ENCODE measurements around the gene MDFIC. TPM values are rescaled to one million over a fixed set of nuclear protein-coding genes. Genes with fewer than 3 reads are reported as not detected.

The MDFIC gene
- polyA plus RNA-seq, 1 donor (not counting 4 experiments of a cell fraction or from before 2014, with no cell fraction given) = 8.5 TPM

DNA sequence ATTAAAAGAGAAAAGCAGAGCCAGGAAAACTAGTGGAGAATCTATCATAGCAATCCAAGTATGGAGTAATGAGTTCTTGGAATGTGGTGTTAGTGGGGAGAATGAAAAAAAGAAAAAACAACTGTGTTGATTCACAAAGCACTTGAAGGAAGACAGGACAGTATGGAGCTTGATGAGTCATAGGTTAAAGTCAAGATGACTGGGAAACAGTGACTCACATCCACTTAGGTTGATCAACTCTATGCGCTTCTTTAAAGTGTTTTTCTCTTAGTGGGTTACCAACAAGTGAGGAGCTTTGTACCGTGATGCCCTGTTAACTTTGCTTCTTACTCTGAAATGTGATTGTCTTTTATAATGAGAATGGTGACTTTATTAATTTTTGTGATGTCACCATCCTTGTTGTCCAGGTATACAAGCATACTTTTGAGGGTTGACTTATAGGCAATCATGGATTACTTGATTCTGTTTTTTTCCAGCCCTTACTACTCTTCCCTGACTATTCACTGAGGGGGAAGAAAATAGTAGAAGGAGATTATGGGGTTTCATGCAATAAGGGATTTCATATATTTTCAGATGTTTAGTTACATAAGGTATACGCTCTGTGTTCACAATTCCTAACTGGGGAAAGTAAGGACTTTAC, 32.1 kb upstream of the MDFIC start:
- Histone ChIP-seq H3K4me2 (ENCODE audit: control insufficient read depth, extremely low read depth, insufficient read depth, low read depth, low read length) (peak overlapping the region; percentile 64), H3K27ac (ENCODE audit: control insufficient read depth, insufficient read depth, low read length) (no peak overlapping the region), H3K79me2 (ENCODE audit: control insufficient read depth, insufficient read depth, low read length) (no peaks in the 10 kb centered on the region), H4K20me1 (ENCODE audit: control insufficient read depth, extremely low read depth, insufficient read depth, low read length) (no peaks in the 10 kb centered on the region), H2AFZ (ENCODE audit: control insufficient read depth, low read length) (no peak overlapping the region), H3K36me3 (ENCODE audit: control insufficient read depth in 2 of 2, extremely low read depth in 1 of 2, insufficient read depth in 2 of 2, low read length in 2 of 2) (no peaks in the 10 kb centered on the region), H3K4me3 (ENCODE audit: control insufficient read depth in 2 of 3, extremely low read depth in 1 of 3, insufficient read depth in 2 of 3, low read depth in 1 of 3, low read length in 3 of 3) (no peak overlapping the region), H3K9me3 (ENCODE audit: control insufficient read depth, low read depth, low read length) (no peaks in the 10 kb centered on the region), H3K4me1 (ENCODE audit: control insufficient read depth, extremely low read depth, insufficient read depth, low read length) (peaks cover 14% of the 10 kb centered on the region), H3K9me1 (ENCODE audit: control insufficient read depth, extremely low read depth, insufficient read depth, low read length) (no peaks in the 10 kb centered on the region), H3K27me3 (ENCODE audit: control insufficient read depth, extremely low read depth, insufficient read depth, low read length) (no peaks in the 10 kb centered on the region), H3K9ac (ENCODE audit: control insufficient read depth, extremely low read depth, insufficient read depth, low read length) (no peak overlapping the region)
- TF ChIP-seq EZH2 (IDR thresholded peaks at IDR 0.05; ENCODE audit: low read length) (no peak), CTCF (optimal IDR thresholded peaks at IDR 0.05 in 1 of 3, IDR thresholded peaks at IDR 0.05 in 1 of 3, conservative IDR thresholded peaks at IDR 0.05 in 1 of 3; ENCODE audit: extremely low read depth in 1 of 3, insufficient read depth in 2 of 3, low read length in 3 of 3) (no peak)
- peak; percentile 83 for DNase-seq (ENCODE audit: low read depth, low spot score)
- peak; percentile 95 for FAIRE-seq
- dilution Hi-C loops (cut with MboI; ENCODE audit: extremely low pct_ligation_motif_present, low sequenced_read_pairs) = no loop called here

DNA sequence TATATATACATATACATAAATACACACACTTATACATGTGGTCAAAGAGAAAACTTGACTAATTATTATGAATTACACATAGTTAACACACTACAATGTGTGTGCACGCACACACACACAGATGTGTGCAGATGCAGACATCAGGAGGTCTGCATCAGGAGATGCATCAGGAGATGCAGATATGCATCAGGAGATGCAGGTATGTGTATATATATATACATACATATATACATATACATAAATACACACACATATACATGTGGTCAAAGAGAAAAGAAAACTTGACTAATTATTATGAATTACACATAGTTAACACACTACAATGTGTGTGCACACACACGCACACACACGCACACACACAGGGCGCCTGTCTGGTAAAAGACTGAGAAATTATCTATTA, 31.3 kb upstream of the MDFIC start:
- DNase-seq (ENCODE audit: low read depth, low spot score) (no peak), FAIRE-seq (no peak)
- Histone ChIP-seq H3K27me3 (ENCODE audit: control insufficient read depth, extremely low read depth, insufficient read depth, low read length) (no peaks in the 10 kb centered on the region), H3K27ac (ENCODE audit: control insufficient read depth, insufficient read depth, low read length) (no peak overlapping the region), H3K79me2 (ENCODE audit: control insufficient read depth, insufficient read depth, low read length) (no peaks in the 10 kb centered on the region), H3K9me3 (ENCODE audit: control insufficient read depth, low read depth, low read length) (no peaks in the 10 kb centered on the region), H3K4me1 (ENCODE audit: control insufficient read depth, extremely low read depth, insufficient read depth, low read length) (peaks cover 14% of the 10 kb centered on the region), H3K36me3 (ENCODE audit: control insufficient read depth in 2 of 2, extremely low read depth in 1 of 2, insufficient read depth in 2 of 2, low read length in 2 of 2) (no peaks in the 10 kb centered on the region), H3K4me3 (ENCODE audit: control insufficient read depth in 2 of 3, extremely low read depth in 1 of 3, insufficient read depth in 2 of 3, low read depth in 1 of 3, low read length in 3 of 3) (no peak overlapping the region), H2AFZ (ENCODE audit: control insufficient read depth, low read length) (no peak overlapping the region), H4K20me1 (ENCODE audit: control insufficient read depth, extremely low read depth, insufficient read depth, low read length) (no peaks in the 10 kb centered on the region), H3K9ac (ENCODE audit: control insufficient read depth, extremely low read depth, insufficient read depth, low read length) (no peak overlapping the region), H3K9me1 (ENCODE audit: control insufficient read depth, extremely low read depth, insufficient read depth, low read length) (no peaks in the 10 kb centered on the region), H3K4me2 (ENCODE audit: control insufficient read depth, extremely low read depth, insufficient read depth, low read depth, low read length) (no peak overlapping the region)
- dilution Hi-C loops (cut with MboI; ENCODE audit: extremely low pct_ligation_motif_present, low sequenced_read_pairs) = no loop called here
- TF ChIP-seq CTCF (optimal IDR thresholded peaks at IDR 0.05 in 1 of 3, IDR thresholded peaks at IDR 0.05 in 1 of 3, conservative IDR thresholded peaks at IDR 0.05 in 1 of 3; ENCODE audit: extremely low read depth in 1 of 3, insufficient read depth in 2 of 3, low read length in 3 of 3) (no peak), EZH2 (IDR thresholded peaks at IDR 0.05; ENCODE audit: low read length) (no peak)

All from keratinocyte (primary cell).